Gastrocnemius medialis (tissue), 4 donors: Measurements from ENCODE around the gene ADAM11.

ENCODE experiments used
- CTCF ChIP-seq, 5 experiments: fragments of 450-650 bp in 3 of 5; fragments of 200-600 bp in 2 of 5; sonication (generic) in 2 of 5; IDR thresholded peaks in 4 of 5; conservative IDR thresholded peaks in 1 of 5; 1 replicate in 4 of 5; 2 replicates in 1 of 5; pipeline ENCODE4 v1.5.1; 2016 to 2019; ENCODE audit warnings: antibody characterized with exemption in 5 of 5, mild to moderate bottlenecking in 3 of 5, moderate library complexity in 3 of 5
- POLR2A ChIP-seq, 2 donors: fragments of 450-650 bp; IDR thresholded peaks; one replicate each; pipeline ENCODE4 v1.6.1; 2017; ENCODE audit warnings: antibody characterized with exemption in 2 of 2, mild to moderate bottlenecking in 2 of 2, moderate library complexity in 2 of 2

- TF ChIP-seq CTCF (IDR thresholded peaks at IDR 0.05 in 4 of 5, conservative IDR thresholded peaks at IDR 0.05 in 1 of 5): no peak
- TF ChIP-seq POLR2A (IDR thresholded peaks at IDR 0.05): no peak
Observed at GRCh38 chr17:44808156-44808555, 49.4 kb downstream of the ADAM11 start.
